ENCODE results near the gene ACTR3.

The ACTR3 gene

GRCh38 chr2:113925884-113926283, 36.0 kb downstream of the ACTR3 start:
- no peak overlapping the region for H3K4me3 ChIP-seq (replicated peaks; ENCODE audit: insufficient read depth, low read length)
- H3K27ac ChIP-seq (replicated peaks): no peak overlapping the region
- no peak for DNase-seq (ENCODE audit: low read depth in 1 of 2, low spot score in 1 of 2)
- H3K27me3 ChIP-seq (ENCODE audit: insufficient read depth, poor library complexity, severe bottlenecking): no peaks in the 10 kb centered on the region
- TF ChIP-seq POLR2AphosphoS5 (IDR thresholded peaks at IDR 0.05; ENCODE audit: low read depth) (no peak), REST (IDR thresholded peaks at IDR 0.05; ENCODE audit: insufficient replicate concordance, low read depth) (no peak)

- TF ChIP-seq POLR2AphosphoS5 (IDR thresholded peaks at IDR 0.05; ENCODE audit: low read depth): no peak
- TF ChIP-seq SPI1 (IDR thresholded peaks at IDR 0.05; ENCODE audit: borderline replicate concordance, low read depth): no peak
- no peak for TF ChIP-seq REST (IDR thresholded peaks at IDR 0.05; ENCODE audit: insufficient replicate concordance, low read depth)
- no peak for TF ChIP-seq GABPA (IDR thresholded peaks at IDR 0.05; ENCODE audit: low read depth)
- no peak for TF ChIP-seq CTCF (IDR thresholded peaks at IDR 0.05; ENCODE audit: insufficient read depth, low read length)
- H3K4me3 ChIP-seq (replicated peaks; ENCODE audit: insufficient read depth, low read length): no peak overlapping the region
- H3K27me3 ChIP-seq (ENCODE audit: insufficient read depth, poor library complexity, severe bottlenecking): no peaks in the 10 kb centered on the region
These were observed 36.4 kb downstream of the ACTR3 start for GRCh38 chr2:113926314-113926713.

GRCh38 chr2:113930448-113930847, 40.6 kb downstream of the ACTR3 start:
- H3K27ac ChIP-seq (replicated peaks): no peak overlapping the region
- TF ChIP-seq REST (IDR thresholded peaks at IDR 0.05; ENCODE audit: insufficient replicate concordance, low read depth) (no peak), POLR2AphosphoS5 (IDR thresholded peaks at IDR 0.05; ENCODE audit: low read depth) (no peak), SPI1 (IDR thresholded peaks at IDR 0.05; ENCODE audit: borderline replicate concordance, low read depth) (no peak), CTCF (IDR thresholded peaks at IDR 0.05; ENCODE audit: insufficient read depth, low read length) (no peak), GABPA (IDR thresholded peaks at IDR 0.05; ENCODE audit: low read depth) (no peak)
- DNase-seq (ENCODE audit: low read depth in 1 of 2, low spot score in 1 of 2): no peak
- no peak overlapping the region for H3K4me3 ChIP-seq (replicated peaks; ENCODE audit: insufficient read depth, low read length)
- no peaks in the 10 kb centered on the region for H3K27me3 ChIP-seq (ENCODE audit: insufficient read depth, poor library complexity, severe bottlenecking)

More at GRCh38 chr2:113926314-113926713, 36.4 kb downstream of the ACTR3 start:
- H3K27ac ChIP-seq (replicated peaks): no peak overlapping the region
- no peak for DNase-seq (ENCODE audit: low read depth in 1 of 2, low spot score in 1 of 2)

GRCh38 chr2:113937501-113937900, 47.6 kb downstream of the ACTR3 start:
- no peaks in the 10 kb centered on the region for H3K27me3 ChIP-seq (ENCODE audit: insufficient read depth, poor library complexity, severe bottlenecking)
- DNase-seq (ENCODE audit: low read depth in 1 of 2, low spot score in 1 of 2): no peak
- TF ChIP-seq CTCF (IDR thresholded peaks at IDR 0.05; ENCODE audit: insufficient read depth, low read length) (no peak), POLR2AphosphoS5 (IDR thresholded peaks at IDR 0.05; ENCODE audit: low read depth) (no peak), SPI1 (IDR thresholded peaks at IDR 0.05; ENCODE audit: borderline replicate concordance, low read depth) (no peak), GABPA (IDR thresholded peaks at IDR 0.05; ENCODE audit: low read depth) (no peak), REST (IDR thresholded peaks at IDR 0.05; ENCODE audit: insufficient replicate concordance, low read depth) (no peak)
- no peak overlapping the region for H3K4me3 ChIP-seq (replicated peaks; ENCODE audit: insufficient read depth, low read length)
- H3K27ac ChIP-seq (replicated peaks): no peak overlapping the region

Measured in HL-60 (cell line).